SK-N-SH (cell line): ENCODE results near the gene COL23A1. TPM values are rescaled to one million over a fixed set of nuclear protein-coding genes. Genes with fewer than 3 reads are reported as not detected.

ENCODE experiments used
- CTCF ChIA-PET: fragments of 300-600, 350-600 bp; formaldehyde crosslinking; extraction: SDS; loops from one replicate; lab custom pipeline; 2021; lab: Yijun Ruan, JAX
- POLR2A ChIA-PET: fragments of 350-600 bp; sonication (Branson Sonifier 250); formaldehyde crosslinking; extraction: SDS; loops from one replicate; lab custom pipeline; 2020; ENCODE audit warnings: antibody characterized with exemption, inconsistent platforms; lab: Yijun Ruan, JAX
- DNase-seq: peaks from one replicate; pipeline ENCODE4 v3.0.0; 2012
- H2AFZ ChIP-seq: fragments of 200-600 bp; sonication (generic); 2 replicates; pipeline ENCODE4 v1.8.1; 2016; ENCODE audit warnings: antibody characterized with exemption, mild to moderate bottlenecking, low read depth
- H3F3A ChIP-seq: fragments of 200-600 bp; sonication (generic); replicated peaks from 2 replicates; pipeline ENCODE3; 2016; ENCODE audit warnings: antibody characterized with exemption, mild to moderate bottlenecking; ENCODE audit not compliant: insufficient read depth
- H3K27ac ChIP-seq, 2 experiments: fragments of 200-500 bp in 1 of 2; fragments of 200-600 bp in 1 of 2; sonication (Bioruptor generic) in 1 of 2; sonication (generic), shearing (Covaris generic) in 1 of 2; 2 replicates each; pipeline versions ENCODE4 v1.5.1 to v1.6.1; 2014 to 2016; ENCODE audit warnings: low read depth in 2 of 2, inconsistent platforms in 1 of 2, low read length in 1 of 2, mild to moderate bottlenecking in 1 of 2, mixed read lengths in 1 of 2
- H3K27me3 ChIP-seq: fragments of 200-600 bp; sonication (generic), shearing (Covaris generic); 2 replicates; pipeline ENCODE4 v1.6.1; 2016; ENCODE audit warnings: mixed run types; ENCODE audit not compliant: insufficient read depth
- H3K36me3 ChIP-seq, 2 experiments: fragments of 200-500 bp in 1 of 2; fragments of 200-600 bp in 1 of 2; sonication (Bioruptor generic) in 1 of 2; sonication (generic) in 1 of 2; replicated peaks in 1 of 2; 2 replicates each; pipeline versions ENCODE3 to v1.5.1; 2014 to 2016; ENCODE audit warnings: low read length in 1 of 2, mild to moderate bottlenecking in 1 of 2; ENCODE audit not compliant: insufficient read depth in 2 of 2, control insufficient read depth in 1 of 2
- H3K4me1 ChIP-seq, 2 experiments: fragments of 200-500 bp in 1 of 2; fragments of 200-600 bp in 1 of 2; sonication (Bioruptor generic) in 1 of 2; sonication (generic), shearing (Covaris generic) in 1 of 2; 2 replicates each; pipeline versions ENCODE4 v1.5.1 to v1.6.1; 2014 to 2016; ENCODE audit warnings: low read depth in 1 of 2, low read length in 1 of 2, mixed run types in 1 of 2; ENCODE audit not compliant: insufficient read depth in 2 of 2, control insufficient read depth in 1 of 2
- H3K4me2 ChIP-seq: fragments of 200-600 bp; sonication (generic), shearing (Covaris generic); 2 replicates; pipeline ENCODE4 v1.6.1; 2017; ENCODE audit warnings: mixed run types
- H3K4me3 ChIP-seq, 2 experiments: fragments of 200-500 bp in 1 of 2; fragments of 200-600 bp in 1 of 2; sonication (Bioruptor generic) in 1 of 2; sonication (generic), shearing (Covaris generic) in 1 of 2; 2 replicates each; pipeline versions ENCODE4 v1.5.1 to v1.8.1; 2014 to 2016; ENCODE audit warnings: low read depth in 2 of 2, inconsistent platforms in 1 of 2, low read length in 1 of 2, mild to moderate bottlenecking in 1 of 2, mixed read lengths in 1 of 2, moderate library complexity in 1 of 2
- H3K79me2 ChIP-seq: fragments of 200-600 bp; sonication (generic); 2 replicates; pipeline ENCODE4 v1.8.1; 2017; ENCODE audit warnings: mild to moderate bottlenecking; ENCODE audit not compliant: insufficient read depth
- H3K9ac ChIP-seq: fragments of 200-600 bp; sonication (generic); 2 replicates; pipeline ENCODE4 v1.6.1; 2017; ENCODE audit warnings: mixed run types
- H3K9me2 ChIP-seq: fragments of 200-600 bp; sonication (generic); 2 replicates; pipeline ENCODE4 v1.6.1; 2017; ENCODE audit warnings: mixed run types
- H3K9me3 ChIP-seq: fragments of 200-600 bp; sonication (generic); 2 replicates; pipeline ENCODE4 v1.6.1; 2017; ENCODE audit warnings: mixed run types, mild to moderate bottlenecking, moderate library complexity
- H4K20me1 ChIP-seq: fragments of 200-600 bp; sonication (generic); 2 replicates; pipeline ENCODE4 v1.6.1; 2017; ENCODE audit warnings: mild to moderate bottlenecking, mixed run types; ENCODE audit not compliant: insufficient read depth
- CHD2 ChIP-seq: fragments of 150-350 bp; IDR thresholded peaks from 2 replicates; pipeline ENCODE4 v1.6.1; 2018; ENCODE audit warnings: low read length; ENCODE audit not compliant: partially characterized antibody
- CTCF ChIP-seq: fragments of 200-600 bp; sonication (generic); IDR thresholded peaks from 2 replicates; pipeline ENCODE4 v1.6.1; 2017; ENCODE audit warnings: antibody characterized with exemption, mild to moderate bottlenecking, moderate library complexity
- EP300 ChIP-seq, 2 experiments: IDR thresholded peaks; 2 replicates each; pipeline versions ENCODE4 v1.4.0 to v1.6.1; 2012; ENCODE audit warnings: borderline replicate concordance in 1 of 2, low read depth in 1 of 2, low read length in 1 of 2
- FOXM1 ChIP-seq: IDR thresholded peaks from 2 replicates; pipeline ENCODE4 v1.4.0; 2012; ENCODE audit warnings: low read depth, mild to moderate bottlenecking
- GABPA ChIP-seq: IDR thresholded peaks from 2 replicates; pipeline ENCODE4 v1.4.0; 2012; ENCODE audit warnings: low read depth, mild to moderate bottlenecking
- NFIC ChIP-seq: IDR thresholded peaks from 2 replicates; pipeline ENCODE4 v1.4.0; 2012; ENCODE audit warnings: borderline replicate concordance
- NRF1 ChIP-seq: IDR thresholded peaks from 2 replicates; pipeline ENCODE4 v1.6.1; 2012; ENCODE audit warnings: low read depth, mild to moderate bottlenecking, low read length
- RAD21 ChIP-seq: IDR thresholded peaks from 2 replicates; pipeline ENCODE4 v1.6.1; 2012; ENCODE audit warnings: mild to moderate bottlenecking, low read length
- RCOR1 ChIP-seq: fragments of 150-350 bp; IDR thresholded peaks from 2 replicates; pipeline ENCODE4 v1.6.1; 2017; ENCODE audit warnings: antibody characterized with exemption, low read length
- RFX5 ChIP-seq: IDR thresholded peaks from 2 replicates; pipeline ENCODE4 v1.6.1; 2012; ENCODE audit warnings: mild to moderate bottlenecking, improper control_type of control experiment, low read length
- SIN3A ChIP-seq: IDR thresholded peaks from 2 replicates; pipeline ENCODE4 v1.6.1; 2012; ENCODE audit warnings: low read depth, mild to moderate bottlenecking, low read length, moderate library complexity, borderline replicate concordance
- TAF1 ChIP-seq: IDR thresholded peaks from 2 replicates; pipeline ENCODE4 v1.6.1; 2012; ENCODE audit warnings: low read depth, mild to moderate bottlenecking, low read length, moderate library complexity, borderline replicate concordance
- TCF12 ChIP-seq: IDR thresholded peaks from 2 replicates; pipeline ENCODE4 v1.4.0; 2012
- TEAD4 ChIP-seq: IDR thresholded peaks from 2 replicates; pipeline ENCODE4 v1.4.0; 2012; ENCODE audit warnings: mild to moderate bottlenecking, borderline replicate concordance; ENCODE audit not compliant: insufficient read depth
- USF1 ChIP-seq: IDR thresholded peaks from 2 replicates; pipeline ENCODE4 v1.4.0; 2012; ENCODE audit warnings: low read depth, borderline replicate concordance
- ZBTB33 ChIP-seq: IDR thresholded peaks from 2 replicates; pipeline ENCODE4 v1.4.0; 2012; ENCODE audit warnings: low read depth, borderline replicate concordance
- WGBS: methylation state at CpG from one replicate; pipeline ENCODE4 v1.1.6; 2017; ENCODE audit warnings: low lambda C conversion rate; 5-methylcytosine and 5-hydroxymethylcytosine counted together
- polyA plus RNA-seq, 3 experiments: library from polyadenylated mRNA; depleted of rRNA; stranded (reverse); fragments of >200 nt; gene quantifications; 2 replicates each; pipeline ENCODE4 v1.2.3, GENCODE V29; 2012

COL23A1 gene
- polyA plus RNA-seq, 1 of the 3 experiments (the other 2 are of a cell fraction) = 0.10 TPM

DNA sequence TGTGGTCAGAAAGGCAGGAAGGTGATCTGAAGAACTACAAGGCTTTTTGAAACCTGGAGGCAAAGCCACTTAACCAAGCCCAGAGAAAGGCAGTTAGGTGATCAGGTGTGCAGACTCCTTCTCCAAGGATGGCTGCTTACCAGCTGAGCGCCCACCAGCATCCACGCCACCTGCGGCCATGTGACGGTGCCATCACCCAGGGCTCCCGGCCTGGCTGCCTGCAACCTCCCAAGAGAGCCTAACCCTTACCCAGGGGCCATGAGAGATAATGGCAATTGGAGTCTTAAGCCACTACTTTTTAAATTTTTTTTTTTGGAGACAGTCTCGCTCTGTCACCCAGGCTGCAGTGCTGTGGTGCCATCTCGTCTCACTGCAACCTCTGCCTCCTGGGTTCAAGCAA lies 324.4 kb downstream of the COL23A1 start:
- Histone ChIP-seq H2AFZ (no peak overlapping the region), H3K4me1 (no peaks in the 10 kb centered on the region), H3K4me3 (no peak overlapping the region), H3F3A (no peaks in the 10 kb centered on the region), H3K9ac (no peak overlapping the region), H3K9me3 (no peaks in the 10 kb centered on the region), H3K9me2 (no peaks in the 10 kb centered on the region), H3K27ac (no peak overlapping the region), H3K4me2 (no peak overlapping the region), H3K79me2 (no peaks in the 10 kb centered on the region), H3K36me3 (no peaks in the 10 kb centered on the region), H3K27me3 (no peaks in the 10 kb centered on the region), H4K20me1 (no peaks in the 10 kb centered on the region)
- TF ChIP-seq ZBTB33 (no peak), GABPA (no peak), CHD2 (no peak), EP300 (IDR thresholded peaks at IDR 0.05; ENCODE audit: borderline replicate concordance in 1 of 2, low read depth in 1 of 2, low read length in 1 of 2) (no peak), RCOR1 (no peak), RFX5 (no peak), TAF1 (no peak), TCF12 (no peak), RAD21 (no peak), NRF1 (no peak), TEAD4 (no peak), USF1 (no peak), NFIC (no peak), CTCF (no peak), SIN3A (no peak)
- CTCF ChIA-PET = interaction anchor here (1.1 kb wide), 1 partner anchor 14 kb away, joined by 9 read pairs; no protein-coding TSS in a partner anchor
- DNase-seq = no peak
- POLR2A ChIA-PET = no interaction called here
- 29% methylated on average over 2 of the region's 7 CpGs for WGBS

DNA sequence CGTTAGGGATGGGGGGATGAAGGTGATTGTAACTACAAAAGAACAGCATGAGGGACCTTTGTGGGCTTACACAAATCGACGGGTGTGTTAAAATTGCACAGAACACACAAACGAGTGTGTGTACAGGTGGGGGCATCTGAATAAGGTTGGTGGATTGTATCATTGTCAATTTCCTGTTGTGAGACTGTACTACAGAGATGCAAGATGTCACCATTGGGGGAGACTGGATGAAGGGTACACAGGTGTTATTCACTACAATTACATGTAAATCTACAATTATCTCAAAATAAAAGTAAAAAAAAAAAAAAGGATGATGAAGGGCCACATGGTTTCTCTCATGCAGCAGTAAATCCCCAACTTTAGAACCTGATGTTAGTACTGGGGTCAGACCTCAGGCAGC lies 326.1 kb downstream of the COL23A1 start:
- no peaks in the 10 kb centered on the region for H3K4me1 ChIP-seq
- DNase-seq = no peak
- H3K27me3 ChIP-seq = no peaks in the 10 kb centered on the region
- WGBS = 39% methylated on average over 4 of the region's 4 CpGs
- no peak overlapping the region for H3K4me2 ChIP-seq
- no peaks in the 10 kb centered on the region for H3K79me2 ChIP-seq
- H3K9me2 ChIP-seq = no peaks in the 10 kb centered on the region
- no peak overlapping the region for H3K9ac ChIP-seq
- H3K36me3 ChIP-seq = no peaks in the 10 kb centered on the region
- H4K20me1 ChIP-seq = no peaks in the 10 kb centered on the region
- H2AFZ ChIP-seq = no peak overlapping the region
- no peak overlapping the region for H3K4me3 ChIP-seq
- H3F3A ChIP-seq = no peaks in the 10 kb centered on the region
- ChIA-PET CTCF (interaction anchor here (0.7 to 0.8 kb wide), 2 partner anchors 16 to 327 kb away, joined by 3 read pairs; no protein-coding TSS in a partner anchor), POLR2A (no interaction called here)
- no peak overlapping the region for H3K27ac ChIP-seq
- H3K9me3 ChIP-seq = no peaks in the 10 kb centered on the region
- TF ChIP-seq TEAD4 (no peak), CTCF (no peak), FOXM1 (no peak), RCOR1 (no peak), ZBTB33 (no peak), NFIC (no peak)
